Common myeloid progenitor, CD34-positive (primary cell): ENCODE measurements around the gene SAMD11.
"Not testable (repeated sequence)": the region's sequence is repeated elsewhere in the genome, so short reads cannot be mapped to it uniquely, and the experiment has no call there.

ENCODE experiments used
- CTCF ChIA-PET: fragments of 350-600 bp; sonication (Branson Sonifier 250); formaldehyde crosslinking; loops from one replicate; lab custom pipeline; 2021; ENCODE audit warnings: antibody characterized with exemption; lab: Charles Lee
- POLR2A ChIA-PET: fragments of 350-600 bp; sonication (Branson Sonifier 250); formaldehyde crosslinking; loops from one replicate; lab custom pipeline; 2021; ENCODE audit warnings: antibody characterized with exemption; lab: Charles Lee
- DNase-seq, 3 donors: peaks; one replicate each; pipeline versions ENCODE4 v3.0.0 to v3.0.0-alpha.2; 2013
- H3K27ac ChIP-seq, 2 experiments: 1 replicate in 1 of 2; 2 replicates in 1 of 2; pipeline ENCODE4 v1.7.0; 2013; ENCODE audit warnings: inconsistent platforms in 2 of 2, low read length in 2 of 2, mild to moderate bottlenecking in 2 of 2, low read depth in 1 of 2, moderate library complexity in 1 of 2; ENCODE audit not compliant: severe bottlenecking in 2 of 2, insufficient read depth in 1 of 2, poor library complexity in 1 of 2
- H3K27me3 ChIP-seq, 5 experiments: replicated peaks in 2 of 5; 1 replicate in 3 of 5; 2 replicates in 2 of 5; pipeline versions ENCODE4 v1.6.1 to v1.7.0; 2013; ENCODE audit warnings: low read length in 4 of 5, mild to moderate bottlenecking in 2 of 5, moderate library complexity in 2 of 5, inconsistent platforms in 1 of 5; ENCODE audit not compliant: insufficient read depth in 5 of 5, control insufficient read depth in 4 of 5
- H3K36me3 ChIP-seq, 4 experiments: 1 replicate in 2 of 4; 2 replicates in 2 of 4; pipeline versions ENCODE4 v1.6.1 to v1.7.0; 2013; ENCODE audit warnings: low read length in 3 of 4, control low read depth in 1 of 4, mild to moderate bottlenecking in 1 of 4; ENCODE audit not compliant: control insufficient read depth in 4 of 4, insufficient read depth in 4 of 4
- H3K4me1 ChIP-seq, 4 experiments: 1 replicate in 3 of 4; 2 replicates in 1 of 4; pipeline versions ENCODE4 v1.6.1 to v1.7.1; 2013; ENCODE audit warnings: low read length in 3 of 4, mild to moderate bottlenecking in 3 of 4, control low read depth in 1 of 4, inconsistent platforms in 1 of 4, moderate library complexity in 1 of 4; ENCODE audit not compliant: control insufficient read depth in 4 of 4, insufficient read depth in 4 of 4; ENCODE audit errors: control extremely low read depth in 1 of 4
- H3K4me3 ChIP-seq, 7 experiments: 1 replicate in 4 of 7; 2 replicates in 3 of 7; pipeline versions ENCODE4 v1.5.1 to v1.7.0; 2013; ENCODE audit warnings: mild to moderate bottlenecking in 7 of 7, low read length in 6 of 7, moderate library complexity in 6 of 7, inconsistent platforms in 2 of 7, low read depth in 2 of 7, control low read depth in 1 of 7; ENCODE audit not compliant: insufficient read depth in 4 of 7, control insufficient read depth in 1 of 7; ENCODE audit errors: extremely low read depth in 1 of 7
- H3K9me3 ChIP-seq, 5 experiments: 1 replicate in 4 of 5; 2 replicates in 1 of 5; pipeline versions ENCODE4 v1.6.1 to v1.7.1; 2013; ENCODE audit warnings: low read length in 4 of 5, mild to moderate bottlenecking in 2 of 5, inconsistent platforms in 1 of 5, low read depth in 1 of 5, moderate library complexity in 1 of 5; ENCODE audit not compliant: control insufficient read depth in 4 of 5, insufficient read depth in 2 of 5; ENCODE audit errors: control extremely low read depth in 1 of 5
- WGBS: methylation state at CpG from one replicate; pipeline ENCODE4 v1.1.5; 2013; ENCODE audit not compliant: insufficient coverage; 5-methylcytosine and 5-hydroxymethylcytosine counted together

Gene SAMD11

GRCh38 chr1:976791-977190 is 53.1 kb downstream of the SAMD11 start:
- no CpG with 5 or more reads among the region's 39 CpGs for WGBS
- ChIA-PET CTCF (interaction anchor here (0.6 to 3.1 kb wide), 7 partner anchors 21 to 107 kb away, joined by 3 to 12 read pairs (median 5); no protein-coding TSS in a partner anchor), POLR2A (interaction anchor here (1.0 kb wide), 1 partner anchor 10 kb away, joined by 3 read pairs; the partner anchor contains the start of gene PLEKHN1)
- H3K36me3 ChIP-seq, H3K9me3 ChIP-seq, H3K4me3 ChIP-seq, H3K4me1 ChIP-seq, H3K27ac ChIP-seq, DNase-seq: not testable (repeated sequence)
- peaks cover 0 to 36% (median 4%) of the 10 kb centered on the region in 5 experiments for H3K27me3 ChIP-seq

GRCh38 chr1:978069-978834 is 54.5 kb downstream of the SAMD11 start:
- POLR2A ChIA-PET, result no interaction called here
- Histone ChIP-seq H3K4me3 (no peak overlapping the region), H3K9me3 (no peaks in the 10 kb centered on the region), H3K27me3 (peaks cover 0 to 40% (median 3%) of the 10 kb centered on the region in 5 experiments), H3K4me1 (peaks cover 0 to 8% (median 7%) of the 10 kb centered on the region in 4 experiments), H3K27ac (no peak overlapping the region), H3K36me3 (no peaks in the 10 kb centered on the region)
- CTCF ChIA-PET, result interaction anchor here (6.5 kb wide), 1 partner anchor 15 kb away, joined by 58 read pairs; no protein-coding TSS in a partner anchor
- WGBS, result 95% methylated on average over 24 of the region's 44 CpGs
- DNase-seq, result peak in 1 of 3 donors; percentile 27

GRCh38 chr1:978835-979743 is 55.4 kb downstream of the SAMD11 start:
- 94% methylated on average over 53 of the region's 60 CpGs for WGBS
- Histone ChIP-seq H3K36me3 (no peaks in the 10 kb centered on the region), H3K4me1 (peaks cover 0 to 8% (median 7%) of the 10 kb centered on the region in 4 experiments), H3K27me3 (peaks cover 0 to 42% (median 2%) of the 10 kb centered on the region in 5 experiments), H3K27ac (no peak overlapping the region), H3K9me3 (no peaks in the 10 kb centered on the region), H3K4me3 (no peak overlapping the region)
- no peak for DNase-seq
- ChIA-PET POLR2A (interaction anchor here (0.6 kb wide), 1 partner anchor 1070 kb away, joined by 3 read pairs; no protein-coding TSS in a partner anchor), CTCF (interaction anchor here (6.5 kb wide), 1 partner anchor 14 kb away, joined by 58 read pairs; no protein-coding TSS in a partner anchor)

GRCh38 chr1:979744-980072 is 56.0 kb downstream of the SAMD11 start:
- Histone ChIP-seq H3K27ac (no peak overlapping the region), H3K36me3 (no peaks in the 10 kb centered on the region), H3K4me1 (peaks cover 0 to 10% (median 7%) of the 10 kb centered on the region in 4 experiments), H3K9me3 (no peaks in the 10 kb centered on the region), H3K4me3 (no peak overlapping the region), H3K27me3 (peaks cover 0 to 39% (median 2%) of the 10 kb centered on the region in 5 experiments)
- no peak for DNase-seq
- CTCF ChIA-PET, result interaction anchor here (6.5 kb wide), 1 partner anchor 13 kb away, joined by 58 read pairs; no protein-coding TSS in a partner anchor
- POLR2A ChIA-PET, result interaction anchor here (0.6 kb wide), 1 partner anchor 1070 kb away, joined by 3 read pairs; no protein-coding TSS in a partner anchor
- WGBS, result 96% methylated on average over 9 of the region's 9 CpGs

- H3K4me1 ChIP-seq, result peaks cover 0 to 10% (median 7%) of the 10 kb centered on the region in 4 experiments
- no peak overlapping the region for H3K4me3 ChIP-seq
- H3K27ac ChIP-seq, result no peak overlapping the region
- DNase-seq, result no peak
- no peaks in the 10 kb centered on the region for H3K9me3 ChIP-seq
- no peaks in the 10 kb centered on the region for H3K36me3 ChIP-seq
- CTCF ChIA-PET, result interaction anchor here (0.9 to 6.5 kb wide), 5 partner anchors 13 to 83 kb away, joined by 3 to 58 read pairs (median 5); no protein-coding TSS in a partner anchor
- POLR2A ChIA-PET, result no interaction called here
- peaks cover 0 to 40% (median 4%) of the 10 kb centered on the region in 5 experiments for H3K27me3 ChIP-seq
- WGBS, result 92% methylated on average over 11 of the region's 13 CpGs
Observed at GRCh38 chr1:980137-980571, 56.4 kb downstream of the SAMD11 start.

GRCh38 chr1:980602-981395 is 57.1 kb downstream of the SAMD11 start:
- Histone ChIP-seq H3K27ac (no peak overlapping the region), H3K4me3 (no peak overlapping the region), H3K9me3 (no peaks in the 10 kb centered on the region), H3K36me3 (no peaks in the 10 kb centered on the region), H3K4me1 (peaks cover 0 to 8% (median 6%) of the 10 kb centered on the region in 4 experiments), H3K27me3 (peaks cover 0 to 40% (median 9%) of the 10 kb centered on the region in 5 experiments)
- POLR2A ChIA-PET, result interaction anchor here (0.9 kb wide), 1 partner anchor 14 kb away, joined by 3 read pairs; no protein-coding TSS in a partner anchor
- no peak for DNase-seq
- CTCF ChIA-PET, result interaction anchor here (0.9 to 6.5 kb wide), 8 partner anchors 12 to 82 kb away, joined by 3 to 58 read pairs (median 5); partner anchors contain the start of gene ISG15
- WGBS, result 86% methylated on average over 32 of the region's 35 CpGs
